ENCODE measurements around the gene FARP1.

The FARP1 gene

DNA sequence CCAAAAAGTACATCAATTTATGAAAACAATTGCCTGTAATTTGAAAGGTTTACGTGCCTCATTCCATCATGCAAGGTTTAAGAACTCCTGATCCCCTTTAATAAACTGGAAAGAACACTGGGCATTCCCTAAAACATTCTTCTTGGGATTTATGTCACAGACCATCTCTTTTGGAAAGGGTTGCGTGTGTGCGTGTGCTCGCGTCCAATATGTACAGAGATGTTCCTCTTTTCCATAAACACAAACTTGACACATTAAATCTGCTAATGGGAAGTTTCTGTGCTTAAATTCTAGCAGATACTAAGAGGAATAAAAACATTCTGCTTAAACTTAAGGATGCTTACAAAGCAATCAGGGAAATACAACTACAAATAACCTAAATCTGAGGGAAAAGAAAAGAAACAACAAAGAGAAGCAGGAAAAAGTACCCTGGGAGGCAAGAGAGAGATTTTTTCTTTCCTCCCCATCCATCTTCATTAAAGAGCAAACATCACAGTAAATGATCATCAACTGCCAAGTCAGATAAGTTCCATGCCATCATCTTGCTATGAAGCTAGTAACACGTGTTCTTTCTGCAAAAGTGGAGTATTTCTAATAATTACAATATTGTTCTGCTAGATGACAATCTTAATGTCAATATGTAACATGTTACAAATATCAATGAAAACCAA is 350.3 kb downstream of the FARP1 start:
- WGBS (ENCODE audit: insufficient coverage, insufficient read length), result no CpG with 5 or more reads among the region's 6 CpGs
- H3K36me3 ChIP-seq (ENCODE audit: control insufficient read depth, insufficient read depth, low read length), result no peaks in the 10 kb centered on the region
- no peak for DNase-seq (ENCODE audit: low read depth, low spot score)
- peaks cover 4% of the 10 kb centered on the region; the same call in 1 of the 2 replicates for H3K4me1 ChIP-seq (ENCODE audit: control insufficient read depth, insufficient read depth, low read length)
- H3K9me3 ChIP-seq (ENCODE audit: control insufficient read depth, insufficient read depth, low read length), result no peaks in the 10 kb centered on the region
- no peak overlapping the region for H3K27ac ChIP-seq (ENCODE audit: low read length)
- no peak overlapping the region for H3K4me3 ChIP-seq (ENCODE audit: low read length)
- H3K27me3 ChIP-seq (ENCODE audit: control insufficient read depth, insufficient read depth, low read length), result no peaks in the 10 kb centered on the region

DNA sequence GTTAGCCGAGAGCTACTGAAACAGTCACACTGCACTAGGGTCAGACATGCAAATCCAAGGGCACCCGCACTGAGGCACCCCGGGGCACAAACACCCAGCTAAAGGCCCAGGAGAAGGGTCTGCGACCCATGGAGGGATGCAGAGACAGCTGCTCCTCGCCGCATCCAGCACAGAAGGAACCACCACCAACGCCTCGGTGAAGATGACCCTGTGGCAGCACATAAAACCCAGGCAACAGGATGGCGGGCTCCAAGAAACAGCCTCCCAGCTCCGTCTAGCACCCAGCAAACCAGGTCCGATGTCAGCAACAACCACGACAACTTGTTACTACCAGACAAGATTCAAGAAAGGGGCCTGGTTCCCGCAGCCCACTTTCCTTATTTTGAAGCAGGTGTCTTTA is 351.9 kb downstream of the FARP1 start:
- DNase-seq (ENCODE audit: low read depth, low spot score), result no peak
- Histone ChIP-seq H3K27ac (ENCODE audit: low read length) (no peak overlapping the region), H3K4me1 (ENCODE audit: control insufficient read depth, insufficient read depth, low read length) (peaks cover 2% of the 10 kb centered on the region; the same call in 1 of the 2 replicates), H3K36me3 (ENCODE audit: control insufficient read depth, insufficient read depth, low read length) (no peaks in the 10 kb centered on the region), H3K9me3 (ENCODE audit: control insufficient read depth, insufficient read depth, low read length) (no peaks in the 10 kb centered on the region), H3K27me3 (ENCODE audit: control insufficient read depth, insufficient read depth, low read length) (no peaks in the 10 kb centered on the region), H3K4me3 (ENCODE audit: low read length) (no peak overlapping the region)
- no CpG with 5 or more reads among the region's 13 CpGs for WGBS (ENCODE audit: insufficient coverage, insufficient read length)

DNA sequence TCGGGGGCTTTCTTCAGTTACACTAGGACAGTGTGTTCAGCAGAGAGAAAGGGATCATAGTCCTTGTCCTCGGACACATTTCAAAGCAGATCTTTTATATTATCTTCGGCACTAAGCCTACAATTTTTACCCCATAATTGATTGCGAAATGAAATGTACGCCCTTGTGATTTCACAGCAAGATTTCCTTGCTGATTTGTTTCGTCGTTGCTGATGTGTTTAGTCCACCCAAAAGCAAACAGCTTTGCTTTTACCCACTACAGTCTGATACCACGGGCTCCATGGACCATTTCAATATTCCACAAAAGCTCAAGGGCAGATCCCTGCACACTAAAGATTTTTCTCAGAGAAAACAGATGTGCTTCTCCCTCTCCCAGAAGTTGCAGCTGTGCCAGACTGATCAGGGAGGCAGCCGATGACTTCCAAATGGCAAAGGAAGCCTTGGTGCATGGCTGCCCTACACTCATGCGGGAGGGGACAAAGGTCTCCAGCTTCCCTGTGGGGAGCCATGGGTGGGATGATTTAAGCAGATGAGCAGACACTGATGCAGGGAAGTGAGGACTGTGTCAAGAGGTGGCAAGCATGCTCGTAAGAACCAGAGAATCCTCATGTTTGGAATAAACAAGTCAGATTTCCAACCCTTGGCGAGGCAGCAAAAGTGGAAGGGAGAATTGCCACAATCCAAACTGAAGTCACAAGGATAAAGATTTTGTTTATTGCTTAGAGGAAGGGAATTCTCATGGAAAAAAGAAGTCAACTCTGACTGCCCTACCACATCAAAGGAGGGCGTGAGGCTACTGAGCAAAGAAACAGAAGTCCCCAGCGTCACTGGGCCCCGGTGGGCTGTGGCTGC is 353.0 kb downstream of the FARP1 start:
- no CpG with 5 or more reads among the region's 15 CpGs for WGBS (ENCODE audit: insufficient coverage, insufficient read length)
- Histone ChIP-seq H3K36me3 (ENCODE audit: control insufficient read depth, insufficient read depth, low read length) (no peaks in the 10 kb centered on the region), H3K4me1 (ENCODE audit: control insufficient read depth, insufficient read depth, low read length) (peaks cover 1% of the 10 kb centered on the region; the same call in 1 of the 2 replicates), H3K27ac (ENCODE audit: low read length) (no peak overlapping the region), H3K27me3 (ENCODE audit: control insufficient read depth, insufficient read depth, low read length) (no peaks in the 10 kb centered on the region), H3K4me3 (ENCODE audit: low read length) (no peak overlapping the region), H3K9me3 (ENCODE audit: control insufficient read depth, insufficient read depth, low read length) (no peaks in the 10 kb centered on the region)
- DNase-seq (ENCODE audit: low read depth, low spot score), result no peak

DNA sequence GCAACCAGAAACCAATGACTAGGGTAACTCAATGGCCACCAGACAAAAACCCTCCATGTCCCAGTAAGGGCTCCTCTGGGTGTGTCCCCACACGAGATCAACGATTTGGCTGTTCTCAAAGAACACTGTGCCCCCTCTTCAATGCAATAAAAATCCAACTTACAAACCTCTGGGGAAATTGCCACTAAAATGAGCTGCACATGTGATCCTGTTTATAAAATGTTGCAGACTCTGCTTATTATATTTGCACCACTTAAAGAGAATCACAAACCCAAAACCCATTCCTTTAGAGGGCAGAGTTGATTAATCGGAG is 353.5 kb downstream of the FARP1 start:
- Histone ChIP-seq H3K9me3 (ENCODE audit: control insufficient read depth, insufficient read depth, low read length) (no peaks in the 10 kb centered on the region), H3K27me3 (ENCODE audit: control insufficient read depth, insufficient read depth, low read length) (no peaks in the 10 kb centered on the region), H3K4me1 (ENCODE audit: control insufficient read depth, insufficient read depth, low read length) (peaks cover 2% of the 10 kb centered on the region), H3K27ac (ENCODE audit: low read length) (no peak overlapping the region), H3K36me3 (ENCODE audit: control insufficient read depth, insufficient read depth, low read length) (no peaks in the 10 kb centered on the region), H3K4me3 (ENCODE audit: low read length) (no peak overlapping the region)
- WGBS (ENCODE audit: insufficient coverage, insufficient read length), result no CpG with 5 or more reads among the region's 3 CpGs
- no peak for DNase-seq (ENCODE audit: low read depth, low spot score)

DNA sequence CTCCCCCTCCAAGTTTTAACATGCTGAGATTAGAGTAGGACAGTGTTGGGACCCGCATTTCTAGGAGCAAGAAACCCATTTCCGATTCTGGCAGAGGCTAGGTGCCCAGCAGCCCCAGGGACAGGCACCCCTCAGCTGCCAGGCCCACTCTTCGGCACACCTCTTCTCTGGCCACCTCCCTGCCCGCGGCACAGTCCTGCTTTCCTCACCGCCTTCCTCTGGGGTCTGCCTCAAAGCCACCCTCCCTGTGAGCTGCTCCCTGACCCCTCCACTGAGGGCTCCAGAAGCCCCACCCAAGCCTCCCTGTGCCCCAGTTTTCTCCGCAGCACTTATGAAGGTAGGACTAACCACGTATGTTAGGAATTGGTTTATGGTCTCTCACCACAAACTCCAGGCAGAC is 354.1 kb downstream of the FARP1 start:
- H3K4me3 ChIP-seq (ENCODE audit: low read length), result no peak overlapping the region
- no CpG with 5 or more reads among the region's 8 CpGs for WGBS (ENCODE audit: insufficient coverage, insufficient read length)
- H3K9me3 ChIP-seq (ENCODE audit: control insufficient read depth, insufficient read depth, low read length), result no peaks in the 10 kb centered on the region
- no peaks in the 10 kb centered on the region for H3K36me3 ChIP-seq (ENCODE audit: control insufficient read depth, insufficient read depth, low read length)
- no peak overlapping the region for H3K27ac ChIP-seq (ENCODE audit: low read length)
- DNase-seq (ENCODE audit: low read depth, low spot score), result no peak
- H3K4me1 ChIP-seq (ENCODE audit: control insufficient read depth, insufficient read depth, low read length), result peaks cover 2% of the 10 kb centered on the region
- H3K27me3 ChIP-seq (ENCODE audit: control insufficient read depth, insufficient read depth, low read length), result no peaks in the 10 kb centered on the region

DNA sequence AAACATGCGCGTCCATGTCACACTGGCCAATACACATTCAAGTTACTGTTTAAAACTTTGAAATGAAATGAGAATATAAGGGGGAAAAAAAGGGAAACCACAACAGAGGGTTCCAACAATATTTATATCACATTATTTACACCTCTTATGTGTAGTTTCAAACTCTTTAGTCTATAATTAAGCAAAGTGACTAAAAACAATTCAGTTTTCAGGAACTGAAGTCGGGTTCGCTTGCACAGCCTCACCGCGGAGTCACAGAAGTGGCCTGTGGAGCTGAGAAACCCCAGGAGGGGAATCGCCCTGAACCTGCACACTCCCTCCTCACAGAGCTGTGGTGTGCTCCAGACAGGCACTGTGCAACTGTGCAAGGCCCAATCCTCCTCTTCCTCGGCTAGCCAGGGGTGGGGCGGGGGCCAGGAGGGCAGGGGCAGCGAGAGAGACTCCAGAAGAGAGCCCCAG is 358.1 kb downstream of the FARP1 start:
- peaks cover 2% of the 10 kb centered on the region; the same call in 1 of the 2 replicates for H3K4me1 ChIP-seq (ENCODE audit: control insufficient read depth, insufficient read depth, low read length)
- no peaks in the 10 kb centered on the region for H3K9me3 ChIP-seq (ENCODE audit: control insufficient read depth, insufficient read depth, low read length)
- H3K4me3 ChIP-seq (ENCODE audit: low read length), result no peak overlapping the region
- no peak overlapping the region for H3K27ac ChIP-seq (ENCODE audit: low read length)
- H3K27me3 ChIP-seq (ENCODE audit: control insufficient read depth, insufficient read depth, low read length), result no peaks in the 10 kb centered on the region
- H3K36me3 ChIP-seq (ENCODE audit: control insufficient read depth, insufficient read depth, low read length), result no peaks in the 10 kb centered on the region
- DNase-seq (ENCODE audit: low read depth, low spot score), result no peak
- no CpG with 5 or more reads among the region's 10 CpGs for WGBS (ENCODE audit: insufficient coverage, insufficient read length)

DNA sequence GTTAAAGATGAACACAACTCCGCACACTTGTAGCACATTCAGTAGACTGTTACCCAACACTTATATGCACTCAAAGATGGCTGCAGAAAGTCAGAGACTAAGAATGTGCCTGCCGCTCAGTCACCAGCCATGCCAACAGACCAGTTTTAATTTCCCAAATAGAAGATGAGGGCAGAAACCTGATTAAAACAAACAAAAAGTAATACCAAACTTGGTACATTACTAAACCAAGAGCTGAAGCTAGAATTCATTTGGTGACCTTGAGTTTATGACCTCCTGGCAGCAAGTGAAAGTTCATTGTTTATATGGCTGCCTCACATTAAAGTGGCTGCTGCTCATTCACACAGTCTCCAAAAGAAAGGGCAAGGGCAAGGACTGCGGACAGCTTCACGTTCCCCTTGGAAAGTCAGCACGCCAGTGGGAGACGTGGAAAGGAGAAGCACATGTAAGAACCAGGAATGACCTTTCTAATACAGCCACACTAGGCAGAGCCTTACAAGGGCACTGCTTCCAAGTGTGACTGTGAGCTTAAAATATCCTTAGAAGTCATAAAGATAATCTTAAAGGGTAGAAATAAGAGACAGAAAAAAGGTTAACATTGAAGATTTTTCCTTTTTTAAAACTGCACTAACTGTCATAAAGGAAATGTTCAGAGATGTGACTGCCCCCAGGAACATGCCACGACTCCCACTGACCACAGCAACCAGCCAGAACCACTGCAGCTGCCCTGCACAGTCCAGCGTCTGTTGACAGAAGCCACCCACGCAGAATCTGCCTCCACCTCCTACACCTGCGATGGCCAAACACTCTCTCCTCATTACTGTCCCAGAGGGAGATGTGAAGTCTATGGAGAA is 360.5 kb downstream of the FARP1 start:
- Histone ChIP-seq H3K36me3 (ENCODE audit: control insufficient read depth, insufficient read depth, low read length) (no peaks in the 10 kb centered on the region), H3K9me3 (ENCODE audit: control insufficient read depth, insufficient read depth, low read length) (no peaks in the 10 kb centered on the region), H3K4me1 (ENCODE audit: control insufficient read depth, insufficient read depth, low read length) (peaks cover 6% of the 10 kb centered on the region), H3K4me3 (ENCODE audit: low read length) (no peak overlapping the region), H3K27me3 (ENCODE audit: control insufficient read depth, insufficient read depth, low read length) (no peaks in the 10 kb centered on the region), H3K27ac (ENCODE audit: low read length) (no peak overlapping the region)
- WGBS (ENCODE audit: insufficient coverage, insufficient read length), result no CpG with 5 or more reads among the region's 10 CpGs
- no peak for DNase-seq (ENCODE audit: low read depth, low spot score)

DNA sequence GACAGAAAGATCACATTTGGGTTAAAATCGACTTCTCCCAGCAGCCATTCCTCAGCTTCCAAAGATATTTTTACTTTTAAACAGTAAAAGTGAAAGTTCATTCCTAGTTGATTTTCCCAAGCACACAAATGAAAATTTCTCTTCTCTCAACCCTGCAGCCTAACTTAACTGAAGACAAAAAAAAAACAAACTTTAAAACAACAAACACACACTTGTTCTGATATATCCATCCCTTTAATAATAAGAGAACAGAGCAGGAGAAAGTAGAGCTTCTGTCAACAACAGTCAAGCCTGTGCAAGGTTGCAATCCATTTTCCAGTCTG is 361.1 kb downstream of the FARP1 start:
- DNase-seq (ENCODE audit: low read depth, low spot score), result no peak
- H3K36me3 ChIP-seq (ENCODE audit: control insufficient read depth, insufficient read depth, low read length), result no peaks in the 10 kb centered on the region
- no peak overlapping the region for H3K4me3 ChIP-seq (ENCODE audit: low read length)
- no CpG with 5 or more reads among the region's 1 CpG for WGBS (ENCODE audit: insufficient coverage, insufficient read length)
- no peaks in the 10 kb centered on the region for H3K9me3 ChIP-seq (ENCODE audit: control insufficient read depth, insufficient read depth, low read length)
- no peaks in the 10 kb centered on the region for H3K27me3 ChIP-seq (ENCODE audit: control insufficient read depth, insufficient read depth, low read length)
- H3K27ac ChIP-seq (ENCODE audit: low read length), result no peak overlapping the region
- peaks cover 6% of the 10 kb centered on the region for H3K4me1 ChIP-seq (ENCODE audit: control insufficient read depth, insufficient read depth, low read length)

DNA sequence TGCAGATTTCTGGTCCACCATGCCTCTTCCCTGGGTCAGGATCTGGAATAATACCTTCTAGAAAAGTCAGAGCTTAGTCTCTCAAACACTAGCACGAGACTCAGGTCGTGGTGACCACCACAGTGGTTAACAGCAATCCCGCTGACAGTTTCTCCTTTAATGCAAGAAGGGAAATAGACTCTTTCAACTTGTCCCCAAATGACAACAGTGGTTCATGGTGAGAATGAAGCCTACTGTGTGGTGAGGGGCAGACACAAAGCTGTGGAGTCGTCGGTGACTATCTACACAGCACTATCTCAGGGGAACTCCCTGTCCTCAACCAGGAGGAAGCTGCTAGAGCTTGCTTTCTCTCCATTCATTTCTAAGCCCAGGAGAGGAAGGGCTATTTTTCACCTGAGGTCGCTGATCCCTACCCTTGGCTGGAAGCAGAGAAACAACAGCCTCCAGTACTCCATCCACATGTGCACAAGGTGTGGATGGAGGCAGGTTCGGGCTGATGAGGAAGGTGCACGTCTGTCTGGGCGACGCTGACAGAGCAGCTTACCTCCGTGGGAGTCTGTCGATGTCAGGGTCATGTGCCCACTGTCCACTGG is 361.6 kb downstream of the FARP1 start:
- Histone ChIP-seq H3K36me3 (ENCODE audit: control insufficient read depth, insufficient read depth, low read length) (no peaks in the 10 kb centered on the region), H3K4me1 (ENCODE audit: control insufficient read depth, insufficient read depth, low read length) (peaks cover 6% of the 10 kb centered on the region), H3K9me3 (ENCODE audit: control insufficient read depth, insufficient read depth, low read length) (no peaks in the 10 kb centered on the region), H3K27ac (ENCODE audit: low read length) (no peak overlapping the region), H3K4me3 (ENCODE audit: low read length) (no peak overlapping the region), H3K27me3 (ENCODE audit: control insufficient read depth, insufficient read depth, low read length) (no peaks in the 10 kb centered on the region)
- no peak for DNase-seq (ENCODE audit: low read depth, low spot score)
- no CpG with 5 or more reads among the region's 12 CpGs for WGBS (ENCODE audit: insufficient coverage, insufficient read length)
